ENCODE measurements around the gene PRR9. TPM values are rescaled to one million over a fixed set of nuclear protein-coding genes. Genes with fewer than 3 reads are reported as not detected.

PRR9 gene
- total RNA-seq, 4 donors from 2014 or later, result not detected

GRCh38 chr1:153190373-153190772 is 27.0 kb upstream of the PRR9 start:
- Histone ChIP-seq H3K27ac (peak overlapping the region in 1 of 4 donors; percentile 34), H3K36me3 (no peaks in the 10 kb centered on the region), H3K27me3 (peaks cover 0 to 4% (median 0%) of the 10 kb centered on the region in 4 donors), H3K4me3 (no peak overlapping the region), H3K9me3 (no peaks in the 10 kb centered on the region), H3K4me1 (peaks cover 0 to 16% (median 3%) of the 10 kb centered on the region in 3 donors)
- intact Hi-C loops (cut with DNase I), result loop anchor here (2.0 to 5.0 kb wide), 2 partner anchors 268 to 320 kb away; no protein-coding TSS in a partner anchor
- 9% methylated on average over 3 of the region's 3 CpGs for WGBS, 2 donors
- DNase-seq, result no peak
- TF ChIP-seq CTCF (IDR thresholded peaks at IDR 0.05), result peak in 5 of 6 experiments; percentile 37 to 86 (median 63)
- TF ChIP-seq POLR2A (IDR thresholded peaks at IDR 0.05), result no peak

GRCh38 chr1:153192697-153193096 is 24.7 kb upstream of the PRR9 start:
- intact Hi-C loops (cut with DNase I), result loop anchor here (5.0 kb wide), 1 partner anchor 270 kb away; no protein-coding TSS in a partner anchor
- Histone ChIP-seq H3K27ac (no peak overlapping the region), H3K4me1 (peaks cover 0 to 13% (median 2%) of the 10 kb centered on the region in 3 donors), H3K27me3 (peaks cover 0 to 4% (median 0%) of the 10 kb centered on the region in 4 donors), H3K9me3 (no peaks in the 10 kb centered on the region), H3K4me3 (no peak overlapping the region), H3K36me3 (no peaks in the 10 kb centered on the region)
- no peak for DNase-seq
- 9 to 22% methylated on average over 2 to 3 of the region's 3 CpGs for WGBS, 2 donors
- TF ChIP-seq CTCF (IDR thresholded peaks at IDR 0.05) (peak in 5 of 6 experiments; percentile 16 to 82 (median 63)), POLR2A (IDR thresholded peaks at IDR 0.05) (no peak)

GRCh38 chr1:153194331-153195050 is 22.9 kb upstream of the PRR9 start:
- H3K4me1 ChIP-seq, result peaks cover 0 to 8% (median 0%) of the 10 kb centered on the region in 3 donors
- H3K4me3 ChIP-seq, result no peak overlapping the region
- H3K9me3 ChIP-seq, result no peaks in the 10 kb centered on the region
- TF ChIP-seq CTCF (IDR thresholded peaks at IDR 0.05) (no peak), POLR2A (IDR thresholded peaks at IDR 0.05) (no peak)
- no peak overlapping the region for H3K27ac ChIP-seq
- no peak for DNase-seq
- H3K36me3 ChIP-seq, result no peaks in the 10 kb centered on the region
- intact Hi-C loops (cut with DNase I), result loop anchor here (5.0 kb wide), 1 partner anchor 272 kb away; no protein-coding TSS in a partner anchor
- H3K27me3 ChIP-seq, result peaks cover 0 to 7% (median 0%) of the 10 kb centered on the region in 4 donors
- WGBS, 2 donors, result 63 to 71% methylated on average over 3 of the region's 3 CpGs

- no peaks in the 10 kb centered on the region for H3K36me3 ChIP-seq
- intact Hi-C loops (cut with DNase I), result no loop called here
- no peak for TF ChIP-seq CTCF (IDR thresholded peaks at IDR 0.05)
- no peak for TF ChIP-seq POLR2A (IDR thresholded peaks at IDR 0.05)
- H3K27ac ChIP-seq, result no peak overlapping the region
- H3K9me3 ChIP-seq, result no peaks in the 10 kb centered on the region
- peaks cover 0 to 2% (median 0%) of the 10 kb centered on the region in 3 donors for H3K4me1 ChIP-seq
- no peak overlapping the region for H3K4me3 ChIP-seq
- DNase-seq, result no peak
- WGBS, 2 donors, result 78 to 83% methylated on average over 4 of the region's 4 CpGs
- H3K27me3 ChIP-seq, result peaks cover 0 to 3% (median 0%) of the 10 kb centered on the region in 4 donors
Measured at GRCh38 chr1:153195216-153195615, 22.2 kb upstream of the PRR9 start.

GRCh38 chr1:153202006-153202405 is 15.4 kb upstream of the PRR9 start:
- no peak for DNase-seq
- Histone ChIP-seq H3K36me3 (no peaks in the 10 kb centered on the region), H3K27me3 (peaks cover 0 to 10% (median 0%) of the 10 kb centered on the region in 4 donors), H3K4me3 (no peak overlapping the region), H3K27ac (no peak overlapping the region), H3K4me1 (no peaks in the 10 kb centered on the region), H3K9me3 (no peaks in the 10 kb centered on the region)
- 73 to 82% methylated on average over 4 of the region's 4 CpGs for WGBS, 2 donors
- intact Hi-C loops (cut with DNase I), result no loop called here
- TF ChIP-seq CTCF (IDR thresholded peaks at IDR 0.05) (no peak), POLR2A (IDR thresholded peaks at IDR 0.05) (no peak)

Data from esophagus squamous epithelium (tissue), 5 donors.